ENCODE results near the gene KPNA6. TPM values are rescaled to one million over a fixed set of nuclear protein-coding genes. Genes with fewer than 3 reads are reported as not detected.
A peak's percentile ranks its signal among the peaks of the same experiment; 100 is the strongest.

KPNA6 gene
- total RNA-seq, 4 donors from 2014 or later, result 44.6 to 62.8 (median 53.4) TPM

GRCh38 chr1:32223683-32224082, 115.8 kb downstream of the KPNA6 start:
- no peak for DNase-seq
- WGBS, 2 donors, result 75 to 76% methylated on average over 3 of the region's 3 CpGs
- TF ChIP-seq CTCF (IDR thresholded peaks at IDR 0.05) (no peak), POLR2A (IDR thresholded peaks at IDR 0.05) (no peak)
- Histone ChIP-seq H3K4me3 (replicated peaks in 1 of 3) (peak overlapping the region in 1 of 3 donors; percentile 99), H3K27ac (peak overlapping the region in 2 of 3 donors; percentile 77 to 84), H3K36me3 (peaks cover 37 to 40% of the 10 kb centered on the region in 2 donors), H3K27me3 (no peaks in the 10 kb centered on the region), H3K4me1 (peaks cover 27 to 36% of the 10 kb centered on the region in 2 donors), H3K9me3 (no peaks in the 10 kb centered on the region)
- intact Hi-C loops (cut with DNase I), result loop anchor here (10.0 kb wide), 1 partner anchor 171 kb away; the partner anchor contains the start of gene BSDC1

DNA sequence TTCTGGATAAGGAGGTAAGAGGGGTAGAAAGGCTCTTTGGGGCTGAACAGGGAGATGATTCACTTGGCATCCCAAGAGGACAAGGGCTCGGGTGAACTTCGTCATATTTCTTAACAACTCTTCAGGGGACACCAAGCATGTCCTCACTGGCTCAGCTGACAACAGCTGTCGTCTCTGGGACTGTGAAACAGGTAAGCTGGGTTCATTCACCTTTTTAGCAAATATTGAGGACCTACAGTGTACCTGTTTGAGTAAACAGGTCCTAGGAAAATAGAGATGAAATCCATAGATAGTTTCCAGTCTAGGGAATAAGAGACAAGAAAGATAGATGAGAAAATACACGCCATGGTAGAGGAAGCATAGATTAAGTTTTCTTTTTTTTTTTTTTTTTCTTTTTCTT, 116.4 kb downstream of the KPNA6 start:
- Histone ChIP-seq H3K36me3 (peaks cover 43 to 46% of the 10 kb centered on the region in 2 donors), H3K9me3 (no peaks in the 10 kb centered on the region), H3K27me3 (no peaks in the 10 kb centered on the region), H3K4me3 (replicated peaks in 1 of 3) (no peak overlapping the region), H3K4me1 (peaks cover 27 to 36% of the 10 kb centered on the region in 2 donors), H3K27ac (no peak overlapping the region)
- TF ChIP-seq POLR2A (IDR thresholded peaks at IDR 0.05) (no peak), CTCF (IDR thresholded peaks at IDR 0.05) (no peak)
- DNase-seq, result no peak
- intact Hi-C loops (cut with DNase I), result loop anchor here (10.0 kb wide), 1 partner anchor 171 kb away; the partner anchor contains the start of gene BSDC1
- 88 to 89% methylated on average over 4 of the region's 4 CpGs for WGBS, 2 donors

Small RNAs within 50 kb of the gene (microRNA-seq; reads per million reads assigned to microRNA genes)
- gene MIR5585, result not detected

Small RNAs within 50 kb of the gene (small RNA-seq; reads per million reads assigned to genes)
- gene MIR5585 (not detected), gene RF00017 (not detected)

Other genes with a start within 250 kb of the KPNA6 start
- gene PTP4A2, start 169.7 kb upstream of the KPNA6 start, total RNA-seq, result 100 to 1,000 TPM; 204 to 507 (median 328) TPM
- gene KHDRBS1, start 94.2 kb upstream of the KPNA6 start, total RNA-seq, result 100 to 1,000 TPM in 1 of 4 donors, 10 to 100 TPM in 3; 71.9 to 107 (median 82.5) TPM
- 10 to 100 TPM in 2 of 4 donors, 1 to 10 TPM in 2; 7.6 to 12.8 (median 9.6) TPM for gene TMEM39B, start 35.1 kb upstream of the KPNA6 start, total RNA-seq
- gene TXLNA, start 71.6 kb downstream of the KPNA6 start, total RNA-seq, result 10 to 100 TPM; 47.7 to 69.4 (median 60.6) TPM
- 1 to 10 TPM; 2.2 to 7.6 (median 5.2) TPM for gene CCDC28B, start 92.5 kb downstream of the KPNA6 start, total RNA-seq
- 1 to 10 TPM; 5.4 to 8.4 (median 6.7) TPM for gene IQCC, start 97.6 kb downstream of the KPNA6 start, total RNA-seq
- gene DCDC2B, start 101.0 kb downstream of the KPNA6 start, total RNA-seq, result not detected
- gene TMEM234, start 114.3 kb downstream of the KPNA6 start, total RNA-seq, result 10 to 100 TPM; 38.4 to 52.8 (median 39.2) TPM
- 100 to 1,000 TPM; 193 to 383 (median 216) TPM for gene EIF3I, start 114.4 kb downstream of the KPNA6 start, total RNA-seq
- gene FAM167B, start 139.2 kb downstream of the KPNA6 start, total RNA-seq, result 1 to 10 TPM; 3.6 to 5.6 (median 4.1) TPM
- gene LCK, start 143.2 kb downstream of the KPNA6 start, total RNA-seq, result 1 to 10 TPM; 2.2 to 4.0 (median 3.5) TPM
- gene HDAC1, start 184.0 kb downstream of the KPNA6 start, total RNA-seq, result 10 to 100 TPM; 78.2 to 96.8 (median 85.0) TPM
- 10 to 100 TPM; 62.1 to 97.3 (median 70.6) TPM for gene MARCKSL1, start 228.2 kb downstream of the KPNA6 start, total RNA-seq